Left renal pelvis (tissue), 4 donors: ENCODE data around the gene ATP2B1. TPM values are rescaled to one million over a fixed set of nuclear protein-coding genes. Genes with fewer than 3 reads are reported as not detected.

Experiments used
- DNase-seq, 4 donors: peaks; one replicate each; pipeline ENCODE4 v3.0.0-alpha.2; 2013; ENCODE audit warnings: low read depth in 4 of 4, low spot score in 3 of 4
- polyA plus RNA-seq, 4 donors: library from polyadenylated mRNA; unstranded; fragments of 120-200 nt; gene quantifications; one replicate each; pipeline ENCODE4 v1.2.1, GENCODE V29; 2013; ENCODE audit not compliant: insufficient read length in 4 of 4

ATP2B1 gene
- polyA plus RNA-seq, 4 donors: 93.9 to 151 (median 120) TPM

DNA sequence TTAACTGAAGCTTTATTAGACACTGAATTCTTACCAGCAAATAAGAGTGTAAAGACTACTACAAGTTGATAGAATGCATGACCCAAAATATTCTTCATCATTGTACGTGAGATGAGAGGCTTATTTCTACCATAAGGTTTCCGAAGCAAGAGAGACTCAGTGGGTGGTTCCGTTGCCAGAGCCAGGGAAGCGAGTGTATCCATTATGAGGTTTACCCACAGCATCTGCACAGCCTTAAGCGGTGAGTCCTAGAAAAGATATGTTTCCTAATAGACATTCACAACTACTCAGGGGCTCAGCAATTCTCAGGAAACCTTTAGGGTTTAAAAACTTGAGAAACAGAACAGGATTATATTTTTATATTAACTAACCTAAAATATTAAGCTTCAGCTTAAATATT lies 105.0 kb downstream of the ATP2B1 start:
- no peak for DNase-seq

DNA sequence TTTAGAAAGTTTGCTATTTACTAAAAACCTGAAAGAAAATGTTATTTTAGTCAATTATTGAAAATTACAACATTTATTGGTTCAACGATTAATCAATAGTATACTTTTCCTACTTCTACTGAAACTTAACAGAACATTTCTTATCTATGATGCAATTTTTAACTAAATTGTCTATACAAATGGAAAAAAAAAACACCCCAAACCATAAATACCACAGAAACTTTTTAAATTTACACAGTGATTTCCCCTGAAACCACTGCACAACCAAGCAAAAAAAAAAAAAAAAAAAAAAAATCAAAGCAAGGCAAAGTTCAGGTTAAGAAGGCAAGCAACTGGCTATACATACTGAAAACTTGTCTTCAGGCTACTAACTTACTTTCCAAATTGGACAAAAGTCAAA lies 110.9 kb downstream of the ATP2B1 start:
- no peak for DNase-seq

DNA sequence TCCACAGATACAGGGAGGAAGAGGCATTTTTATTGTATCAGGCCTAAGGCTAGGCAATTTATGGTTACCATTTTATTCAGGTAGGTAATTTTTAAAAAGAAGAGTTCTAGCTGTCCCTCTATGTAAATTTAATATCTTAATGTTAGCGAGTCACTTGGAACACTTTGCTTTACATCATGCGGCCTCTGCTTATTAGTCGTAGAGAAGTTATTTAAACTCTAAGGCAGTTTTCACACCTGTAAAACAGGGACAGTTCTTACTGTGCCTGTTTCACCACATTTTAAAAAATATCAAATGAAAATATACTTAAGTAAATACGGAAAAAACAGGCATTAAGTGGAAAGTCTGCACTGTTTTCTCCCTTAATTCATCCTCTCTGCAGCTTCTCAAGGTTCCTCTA lies 111.4 kb downstream of the ATP2B1 start:
- no peak for DNase-seq

DNA sequence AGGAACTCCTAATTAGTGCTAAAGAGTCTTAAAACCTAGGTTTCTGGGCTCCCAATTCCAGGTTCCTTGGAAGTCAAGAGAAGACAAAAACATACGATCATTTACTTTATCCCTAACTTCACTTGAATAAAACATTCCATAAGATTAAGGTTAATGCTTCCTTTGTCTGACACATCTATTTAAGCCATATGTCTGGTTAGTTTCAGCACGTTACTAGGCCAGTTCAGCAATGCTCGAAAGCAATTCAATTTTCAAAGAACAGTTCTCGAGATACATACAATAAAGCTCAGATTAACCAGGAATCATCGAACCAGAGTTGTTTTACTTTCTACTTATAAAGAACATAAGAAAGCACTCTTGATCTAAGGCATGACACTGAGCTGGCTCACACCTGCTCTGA lies 114.8 kb downstream of the ATP2B1 start:
- no peak for DNase-seq

DNA sequence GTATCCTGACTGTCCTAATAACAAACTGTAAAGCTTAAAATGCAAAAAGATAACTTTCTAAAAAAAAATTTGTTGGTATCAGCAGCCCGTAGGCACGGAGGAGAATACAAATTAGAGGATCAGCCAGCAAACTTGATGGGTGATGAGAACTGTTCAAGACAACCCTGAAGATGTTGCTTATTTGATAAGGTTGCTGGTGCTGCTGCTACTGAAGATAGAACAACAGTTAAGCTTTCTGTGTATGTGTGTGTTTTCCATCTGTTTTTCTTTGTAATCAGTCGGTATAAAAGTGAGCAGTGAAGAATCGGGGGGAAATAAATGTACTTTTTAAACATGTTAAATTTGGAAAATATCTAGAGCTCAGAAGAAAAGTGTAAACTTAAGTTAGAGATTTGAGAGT lies 115.4 kb downstream of the ATP2B1 start:
- DNase-seq: no peak

DNA sequence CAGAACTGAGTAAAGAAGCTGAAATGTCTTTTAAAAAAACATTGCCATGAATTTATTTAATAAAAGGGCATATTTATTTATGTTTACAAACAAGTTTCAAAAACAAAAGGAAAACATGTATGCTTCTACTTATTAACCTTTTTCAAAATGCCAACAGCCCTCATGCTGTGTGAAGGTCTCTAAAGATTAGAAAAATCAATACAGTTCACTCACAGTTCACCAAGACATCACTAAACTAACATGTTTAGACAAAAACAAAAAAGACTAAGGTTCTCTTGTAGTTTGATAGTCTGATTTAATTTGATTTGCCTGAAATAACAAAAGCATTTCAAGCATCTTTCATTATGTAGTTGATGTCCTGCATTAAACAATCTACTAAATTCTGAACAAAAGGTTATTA lies 118.9 kb downstream of the ATP2B1 start:
- no peak for DNase-seq

DNA sequence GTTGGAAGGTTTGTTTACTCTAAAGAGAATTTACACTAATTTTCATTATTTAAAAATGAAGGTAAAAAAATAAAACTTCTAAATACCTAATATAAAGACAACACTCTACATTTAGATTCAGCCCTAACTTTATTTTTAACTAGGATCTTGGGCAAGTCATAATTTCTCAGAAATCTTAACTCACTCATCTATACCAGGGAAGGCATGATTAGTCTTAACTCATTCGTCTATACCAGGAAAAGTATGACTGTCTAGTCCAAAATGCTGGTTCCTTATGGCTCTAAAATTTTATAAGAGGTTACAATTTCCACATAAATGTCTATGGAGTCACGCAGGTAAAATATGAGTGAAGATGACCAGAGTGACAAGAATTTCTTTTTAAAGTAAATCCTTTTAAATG lies 130.1 kb downstream of the ATP2B1 start:
- DNase-seq: no peak

DNA sequence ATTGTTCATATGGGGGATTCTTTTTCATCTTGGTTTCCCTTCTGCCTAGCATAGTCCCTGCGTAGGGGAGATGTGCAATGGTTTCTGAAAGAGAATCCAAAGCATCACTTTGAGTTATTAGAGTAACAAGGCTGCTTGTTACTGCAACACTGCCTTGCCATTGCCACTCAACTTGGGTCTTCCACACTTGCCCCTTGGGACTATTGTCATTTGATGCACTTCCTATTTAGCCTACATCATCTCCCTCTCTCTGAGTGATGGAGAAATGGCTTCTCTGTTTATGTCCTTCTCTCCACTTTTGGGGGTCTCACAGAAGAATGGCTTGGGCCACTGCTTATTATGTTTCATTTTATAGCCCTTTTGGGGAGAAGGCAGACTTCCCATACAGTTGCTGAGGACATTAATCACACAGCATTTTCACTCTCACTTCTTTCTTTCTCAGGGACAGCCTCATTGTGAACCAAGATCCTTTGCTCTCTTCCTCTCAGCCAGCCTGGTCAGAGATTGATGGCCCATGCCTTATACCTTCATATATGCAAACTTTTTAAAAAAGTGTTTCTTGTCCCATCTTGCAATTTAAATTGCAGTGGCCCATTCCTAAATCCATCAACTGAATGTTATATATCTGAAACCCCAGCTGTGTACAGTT lies 131.9 kb downstream of the ATP2B1 start:
- DNase-seq: no peak

DNA sequence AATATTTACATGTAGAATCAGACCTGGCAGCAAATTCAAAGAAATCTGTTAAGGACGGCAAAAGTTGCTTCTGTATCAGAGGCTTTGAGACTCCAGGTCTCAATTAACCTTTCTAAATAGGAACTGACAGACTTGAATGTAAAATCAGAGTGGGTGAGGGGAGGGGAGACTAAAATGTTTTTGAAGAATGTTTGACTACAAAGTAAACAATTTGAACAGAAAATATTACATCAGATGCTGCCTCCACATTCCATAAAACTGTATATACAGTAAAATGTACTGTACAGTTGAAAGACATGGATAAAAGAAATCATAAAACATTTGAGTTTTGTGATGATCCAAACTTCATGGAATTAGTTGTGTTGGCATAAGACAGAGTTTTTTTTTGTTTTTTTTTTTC lies 133.3 kb downstream of the ATP2B1 start:
- no peak for DNase-seq

DNA sequence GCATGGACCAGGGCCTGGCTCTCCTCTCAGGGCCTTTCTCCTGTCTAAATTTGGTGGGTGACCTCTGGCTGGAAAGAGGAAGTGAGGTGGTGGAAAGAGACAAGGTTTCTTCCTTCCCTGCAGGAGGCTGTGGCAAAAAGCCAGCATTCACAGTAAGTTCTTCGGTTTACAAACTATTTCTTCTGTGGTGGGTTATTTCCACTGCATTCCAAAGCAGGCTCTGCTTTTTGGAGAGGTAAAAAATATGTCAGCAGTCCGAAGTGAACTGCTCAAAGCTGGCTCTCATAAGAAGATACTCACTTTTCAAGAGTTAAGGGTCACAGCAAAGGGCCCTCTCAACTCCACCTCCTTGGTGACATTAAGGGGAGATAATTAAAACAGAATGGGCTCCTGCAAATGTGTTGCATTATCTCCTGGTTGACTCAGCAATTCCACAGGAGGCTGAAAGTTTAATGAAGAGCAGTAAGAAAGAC lies 133.9 kb downstream of the ATP2B1 start:
- peak in 1 of 4 donors; percentile 19 for DNase-seq

DNA sequence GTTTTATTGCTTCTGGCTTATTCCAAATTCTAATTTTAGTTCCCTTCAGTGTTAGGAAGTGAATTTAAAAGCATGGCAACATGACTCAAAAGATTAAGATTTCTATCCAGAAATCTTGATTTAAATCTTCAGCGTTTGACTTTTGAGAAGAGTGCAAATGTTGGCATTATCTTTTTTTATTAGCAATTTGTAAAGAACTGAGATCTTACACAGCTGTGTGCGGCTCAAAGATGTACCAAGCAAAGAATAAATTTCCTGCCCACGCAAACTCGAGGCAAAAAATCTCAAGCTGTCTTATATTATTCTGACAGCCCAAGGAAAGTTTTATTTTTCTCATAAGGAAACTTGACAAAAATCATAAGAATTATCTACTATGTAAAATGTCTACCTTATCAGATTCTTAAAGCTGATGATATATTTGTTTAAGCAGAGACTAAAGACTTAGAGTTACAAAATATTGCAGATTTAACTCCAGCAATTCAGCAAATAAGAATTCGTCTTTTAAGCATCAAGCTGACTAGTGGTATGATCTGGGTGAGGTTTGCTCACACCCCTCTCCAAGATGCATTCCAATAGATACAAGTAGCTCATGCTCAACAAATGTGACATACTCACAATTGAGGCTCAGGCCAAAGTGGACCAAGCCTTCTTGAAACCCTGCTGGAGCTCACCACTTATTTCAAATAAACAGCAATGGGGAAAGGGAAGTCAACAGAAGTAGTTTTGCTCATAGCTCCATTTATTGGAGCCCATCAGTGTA lies 135.4 kb downstream of the ATP2B1 start:
- no peak for DNase-seq

DNA sequence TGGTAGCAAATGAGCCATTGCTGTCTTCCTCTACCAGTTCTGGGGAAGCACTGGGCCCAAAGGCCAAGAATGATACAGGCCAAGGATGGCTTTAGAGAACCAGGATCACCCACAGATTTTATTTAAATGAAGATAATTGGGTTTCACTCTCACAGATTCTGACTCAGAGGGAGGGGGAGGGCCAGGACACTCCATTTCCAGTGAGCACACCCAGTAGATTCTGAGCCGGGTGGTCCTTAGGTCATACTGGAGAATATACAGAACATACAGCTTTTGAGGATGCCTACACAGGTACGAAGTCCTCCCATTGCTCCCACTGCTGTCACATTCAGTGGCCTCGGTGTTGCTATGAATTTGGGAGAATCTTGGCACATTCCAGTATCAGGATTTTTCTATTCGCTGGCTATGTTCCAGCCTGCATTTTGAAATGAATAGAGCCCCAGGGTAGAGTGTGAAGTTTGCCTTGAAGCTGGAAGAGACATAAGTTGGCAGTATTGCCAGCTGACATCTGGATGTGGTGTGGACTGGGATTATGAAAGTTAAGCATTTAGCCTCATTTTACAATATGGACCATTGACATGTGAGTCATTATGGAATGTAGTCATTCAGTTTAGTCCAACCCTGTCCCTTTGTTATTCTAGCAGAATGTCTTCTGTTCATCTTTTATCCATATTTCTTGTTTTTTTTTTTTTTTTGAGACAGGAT lies 137.0 kb downstream of the ATP2B1 start:
- DNase-seq: no peak

DNA sequence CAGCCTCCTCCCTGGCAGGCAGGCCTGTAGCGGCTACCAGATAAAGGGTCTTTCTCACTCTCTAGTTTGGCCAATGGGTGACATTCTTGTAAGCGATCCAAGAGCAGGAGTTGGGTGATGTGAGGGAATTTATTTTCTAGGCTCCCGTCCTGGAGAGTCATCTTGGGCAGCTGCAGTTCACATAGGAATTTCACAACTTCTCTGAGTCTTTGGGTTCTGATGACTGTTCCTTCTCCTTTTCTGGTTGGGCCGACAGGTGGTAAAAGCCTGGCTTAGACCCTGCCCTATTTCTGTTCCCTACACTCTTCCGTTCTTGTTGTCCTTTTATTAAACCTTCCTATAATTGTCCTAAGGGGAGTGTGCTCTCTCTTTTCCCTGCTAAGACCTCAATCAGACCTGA lies 140.2 kb downstream of the ATP2B1 start:
- no peak for DNase-seq

DNA sequence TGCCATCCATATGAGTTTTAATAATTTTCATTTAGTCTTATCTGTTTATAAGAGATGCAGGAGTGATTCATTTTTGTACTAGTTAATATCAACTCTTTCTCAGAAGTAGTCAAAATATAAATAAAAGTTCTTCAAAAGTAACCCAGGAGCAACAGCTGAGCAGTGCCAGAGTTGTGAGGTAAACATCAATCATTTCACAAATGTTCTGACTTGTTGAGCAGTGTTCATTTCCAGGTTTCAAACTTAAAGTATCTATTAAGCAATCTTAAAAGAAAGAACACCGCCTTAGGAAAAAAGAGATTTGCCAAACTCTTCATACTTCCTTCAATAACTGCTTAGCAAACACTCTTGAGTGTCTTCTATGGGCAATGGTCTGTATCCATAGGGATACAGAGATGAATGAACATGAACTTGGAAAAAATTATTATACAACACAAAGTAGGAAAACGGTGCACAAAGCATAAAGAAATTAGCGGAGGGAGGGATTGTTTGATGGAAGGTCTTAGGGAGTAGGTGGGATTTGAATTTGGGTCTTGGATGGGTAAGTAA lies 140.9 kb downstream of the ATP2B1 start:
- no peak for DNase-seq

DNA sequence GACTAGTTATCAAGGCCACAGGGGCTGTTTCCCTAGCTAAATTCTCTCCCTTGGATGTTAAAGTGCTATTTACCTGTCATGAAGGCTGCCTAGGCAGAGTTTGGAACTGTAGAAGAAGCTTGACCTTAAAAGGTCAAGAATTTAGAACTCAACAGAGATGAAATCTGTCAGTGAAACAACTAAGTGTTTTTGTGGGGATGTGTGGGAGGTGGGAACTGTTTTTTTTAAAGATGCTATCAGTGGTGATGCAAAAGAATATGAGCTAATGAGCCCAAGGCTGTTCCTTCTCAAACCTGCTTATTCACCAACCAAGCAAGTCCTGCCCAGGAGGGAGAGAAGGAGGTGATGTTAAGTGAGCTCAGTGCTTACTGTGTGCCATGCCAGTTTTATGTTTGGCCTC lies 142.0 kb downstream of the ATP2B1 start:
- no peak for DNase-seq

DNA sequence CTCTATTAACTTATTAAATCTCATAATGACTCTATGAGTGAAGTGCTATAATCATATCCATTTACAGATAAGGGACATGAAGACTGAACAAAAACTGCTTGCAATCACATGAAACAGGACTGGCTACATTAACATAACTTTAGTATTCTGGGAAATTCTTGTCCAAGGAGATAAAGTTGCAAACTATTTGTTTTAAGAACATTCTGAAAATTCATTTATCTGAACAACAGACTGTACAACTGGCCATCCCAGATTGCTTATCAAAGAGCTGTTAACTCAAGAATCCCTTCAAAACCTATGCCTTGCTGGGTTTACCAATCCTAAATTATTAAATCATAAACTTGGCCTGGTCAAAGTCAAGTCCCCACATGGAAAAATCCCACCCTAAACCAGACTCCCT lies 143.6 kb downstream of the ATP2B1 start:
- DNase-seq: no peak

DNA sequence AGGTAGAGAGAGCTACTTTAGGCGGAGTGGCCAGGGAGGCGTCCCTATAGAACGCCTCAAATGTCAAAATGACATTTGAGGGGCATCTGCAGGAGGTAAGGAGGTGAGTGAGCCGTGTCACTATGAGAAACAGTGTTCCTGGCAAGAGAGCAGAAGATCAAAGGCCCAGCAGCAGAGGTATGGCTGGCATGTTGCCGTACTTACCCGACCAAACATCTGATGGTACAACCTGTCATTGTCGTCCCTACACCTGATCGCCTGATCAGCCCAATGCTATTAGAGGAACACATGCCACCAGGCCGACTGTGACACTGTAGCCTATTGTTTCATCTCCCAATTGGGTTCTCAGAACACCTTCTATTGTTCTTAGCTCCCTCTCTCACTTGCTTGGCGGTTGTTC lies 148.9 kb downstream of the ATP2B1 start:
- no peak for DNase-seq

DNA sequence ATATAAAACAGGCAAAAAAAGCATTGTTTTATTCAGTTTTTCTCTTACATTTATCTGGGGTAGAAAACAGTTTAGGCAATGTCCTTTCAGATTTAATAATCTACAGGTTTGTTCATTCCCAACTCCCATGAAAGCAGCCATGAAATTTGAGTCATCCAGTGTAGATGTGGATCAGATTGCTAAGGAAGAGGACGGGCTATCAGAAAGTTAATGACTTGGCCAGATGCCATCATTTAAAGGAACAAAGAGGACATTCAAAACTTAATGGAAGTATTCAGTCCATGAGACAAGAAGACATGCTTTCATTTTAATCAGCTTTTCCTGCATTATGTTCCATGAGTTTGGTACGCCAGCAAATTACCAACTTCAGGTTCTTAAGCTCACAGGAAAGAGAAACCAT lies 151.7 kb downstream of the ATP2B1 start:
- no peak for DNase-seq

DNA sequence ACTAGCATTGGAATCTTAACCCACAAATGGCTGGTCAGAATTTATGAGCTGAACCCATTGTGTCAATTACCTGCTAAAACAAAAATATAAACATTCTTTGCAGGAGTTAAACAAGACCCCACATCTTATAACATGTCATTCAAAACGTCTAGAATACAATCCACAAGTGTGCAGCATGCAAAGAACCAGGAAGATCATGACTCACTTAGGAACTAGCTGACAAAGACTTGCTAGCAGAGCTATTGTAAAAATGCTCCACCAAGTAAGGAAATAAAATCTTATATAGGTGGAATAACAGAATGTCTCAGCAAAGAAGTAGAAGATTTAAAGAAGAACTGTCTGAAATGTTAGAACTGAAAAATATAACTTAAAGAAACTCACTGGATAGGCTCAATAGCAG lies 156.3 kb downstream of the ATP2B1 start:
- no peak for DNase-seq

DNA sequence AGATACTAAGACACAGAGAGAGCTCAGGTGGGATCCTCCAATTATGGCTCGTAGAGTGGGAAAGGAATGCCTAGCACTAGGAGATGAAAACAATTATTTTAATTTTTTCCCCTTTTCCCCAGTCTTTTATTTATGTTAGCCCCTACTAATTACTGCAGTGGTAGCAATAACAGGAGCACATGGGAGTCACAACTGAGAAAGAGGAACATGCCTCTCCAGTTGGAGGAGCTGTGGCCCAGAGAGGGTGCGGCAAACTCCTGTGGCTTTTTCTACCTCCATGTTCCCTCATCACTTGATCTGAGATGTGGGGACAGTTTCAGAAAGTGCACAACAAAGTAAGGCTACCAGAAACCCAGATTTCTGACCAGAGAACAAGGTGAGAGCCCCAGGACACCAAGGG lies 156.9 kb downstream of the ATP2B1 start:
- DNase-seq: no peak

DNA sequence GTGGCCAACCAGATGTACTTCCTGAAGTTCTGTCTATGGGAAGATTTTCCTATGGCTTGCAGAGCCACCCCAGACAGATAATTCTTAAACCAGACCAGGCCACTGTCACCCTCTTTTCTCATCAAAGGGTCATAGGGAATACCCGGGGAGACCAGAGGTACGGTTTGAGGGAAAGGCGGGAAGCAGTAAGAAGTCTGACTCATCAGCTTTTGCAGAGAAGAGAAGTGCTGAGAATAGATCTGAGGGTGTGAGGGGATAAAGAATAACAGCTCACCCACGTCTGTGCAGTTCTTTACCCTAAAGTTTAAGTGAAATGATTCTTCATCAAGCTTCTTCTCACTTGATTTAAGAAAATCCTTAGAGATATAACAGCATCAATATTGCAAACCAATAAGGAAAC lies 161.5 kb downstream of the ATP2B1 start:
- DNase-seq: no peak

DNA sequence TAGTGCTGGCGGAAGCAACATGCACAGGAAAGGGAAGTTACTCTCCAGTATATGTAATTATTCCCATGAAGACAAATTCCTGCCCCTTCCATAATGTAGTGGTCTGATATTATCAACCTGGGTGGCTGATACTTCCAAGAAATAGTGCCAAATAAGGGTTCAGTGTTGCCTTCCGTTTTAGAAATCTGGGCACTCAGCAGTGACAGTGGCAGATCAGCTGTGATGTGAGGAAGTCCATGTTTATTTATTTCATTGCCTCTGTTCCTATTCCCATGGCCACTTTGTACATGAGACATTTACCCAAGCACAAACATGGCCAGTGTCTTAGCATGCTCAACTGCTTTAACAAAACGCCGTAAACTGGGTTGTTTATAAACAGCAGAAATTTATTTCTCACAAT lies 162.5 kb downstream of the ATP2B1 start:
- no peak for DNase-seq
